Gastroesophageal sphincter (tissue), 4 donors: Measurements from ENCODE around the gene LIAS. TPM values are rescaled to one million over a fixed set of nuclear protein-coding genes. Genes with fewer than 3 reads are reported as not detected.
A peak's percentile ranks its signal among the peaks of the same experiment; 100 is the strongest.

Source experiments
- ATAC-seq: fragments of 150-250 bp; one replicate; pipeline ENCODE4 v1.9.1; 2016; ENCODE audit warnings: mild to moderate bottlenecking, moderate library complexity
- H3K27ac ChIP-seq, 4 donors: fragments of 200-600 bp; sonication (generic) in 3 of 4; 1 replicate in 3 of 4; 2 replicates in 1 of 4; pipeline ENCODE4 v1.5.1; 2016 to 2019
- H3K27me3 ChIP-seq: fragments of 200-600 bp; sonication (generic); one replicate; pipeline ENCODE4 v1.5.1; 2019
- H3K36me3 ChIP-seq, 2 donors: fragments of 200-600 bp; sonication (generic); one replicate each; pipeline ENCODE4 v1.5.1; 2019; ENCODE audit warnings: control low read depth in 1 of 2
- H3K4me1 ChIP-seq, 3 donors: fragments of 200-600 bp; sonication (generic); 1 replicate in 2 of 3; 2 replicates in 1 of 3; pipeline ENCODE4 v1.5.1; 2016 to 2019; ENCODE audit warnings: control low read depth in 2 of 3
- H3K4me3 ChIP-seq, 2 donors: fragments of 200-600 bp; sonication (generic); one replicate each; pipeline ENCODE4 v1.5.1; 2019; ENCODE audit warnings: mild to moderate bottlenecking in 1 of 2, moderate library complexity in 1 of 2
- H3K9me3 ChIP-seq, 3 donors: fragments of 200-600 bp; sonication (generic); one replicate each; pipeline ENCODE4 v1.5.1; 2017 to 2019; ENCODE audit warnings: control low read depth in 2 of 3
- EP300 ChIP-seq: sonication (generic); formaldehyde crosslinking; IDR thresholded peaks from one replicate; pipeline ENCODE4 v1.6.1; 2017; ENCODE audit warnings: antibody characterized with exemption, mild to moderate bottlenecking
- POLR2A ChIP-seq, 2 donors: fragments of 450-650 bp; IDR thresholded peaks; one replicate each; pipeline ENCODE4 v1.6.1; 2017; ENCODE audit warnings: antibody characterized with exemption in 2 of 2, mild to moderate bottlenecking in 2 of 2, moderate library complexity in 1 of 2
- POLR2AphosphoS5 ChIP-seq: sonication (generic); formaldehyde crosslinking; IDR thresholded peaks from one replicate; pipeline ENCODE4 v1.6.1; 2017; ENCODE audit warnings: antibody characterized with exemption
- WGBS, 2 donors: methylation state at CpG; one replicate each; pipeline ENCODE4 v1.1.5; 2018; ENCODE audit warnings: low coverage in 1 of 2; 5-methylcytosine and 5-hydroxymethylcytosine counted together
- total RNA-seq, 4 donors: library from RNA; depleted of rRNA; stranded (reverse); fragments of >200 nt; gene quantifications; one replicate each; pipeline ENCODE4 v1.1.0, GENCODE V29; 2016
- TF ChIP-seq, protein P1 (sequence below), 4 experiments: fragments of 200-600 bp in 2 of 4; fragments of 450-650 bp in 2 of 4; sonication (generic) in 1 of 4; IDR thresholded peaks; one replicate each; pipeline ENCODE4 v1.5.1; 2017 to 2019; ENCODE audit warnings: antibody characterized with exemption in 4 of 4, mild to moderate bottlenecking in 2 of 4, moderate library complexity in 2 of 4

The LIAS gene
- total RNA-seq, 4 donors from 2014 or later: 7.8 to 16.8 (median 9.9) TPM

GRCh38 chr4:39467464-39467863, 8.6 kb downstream of the LIAS start:
- Histone ChIP-seq H3K27me3 (no peaks in the 10 kb centered on the region), H3K4me1 (peaks cover 0 to 4% (median 2%) of the 10 kb centered on the region in 3 donors), H3K4me3 (no peak overlapping the region), H3K9me3 (no peaks in the 10 kb centered on the region), H3K27ac (no peak overlapping the region), H3K36me3 (peaks cover 0 to 64% of the 10 kb centered on the region in 2 donors)
- 79 to 91% methylated on average over 4 of the region's 4 CpGs for WGBS, 2 donors
- ATAC-seq: no peak
- TF ChIP-seq, protein P1, sequence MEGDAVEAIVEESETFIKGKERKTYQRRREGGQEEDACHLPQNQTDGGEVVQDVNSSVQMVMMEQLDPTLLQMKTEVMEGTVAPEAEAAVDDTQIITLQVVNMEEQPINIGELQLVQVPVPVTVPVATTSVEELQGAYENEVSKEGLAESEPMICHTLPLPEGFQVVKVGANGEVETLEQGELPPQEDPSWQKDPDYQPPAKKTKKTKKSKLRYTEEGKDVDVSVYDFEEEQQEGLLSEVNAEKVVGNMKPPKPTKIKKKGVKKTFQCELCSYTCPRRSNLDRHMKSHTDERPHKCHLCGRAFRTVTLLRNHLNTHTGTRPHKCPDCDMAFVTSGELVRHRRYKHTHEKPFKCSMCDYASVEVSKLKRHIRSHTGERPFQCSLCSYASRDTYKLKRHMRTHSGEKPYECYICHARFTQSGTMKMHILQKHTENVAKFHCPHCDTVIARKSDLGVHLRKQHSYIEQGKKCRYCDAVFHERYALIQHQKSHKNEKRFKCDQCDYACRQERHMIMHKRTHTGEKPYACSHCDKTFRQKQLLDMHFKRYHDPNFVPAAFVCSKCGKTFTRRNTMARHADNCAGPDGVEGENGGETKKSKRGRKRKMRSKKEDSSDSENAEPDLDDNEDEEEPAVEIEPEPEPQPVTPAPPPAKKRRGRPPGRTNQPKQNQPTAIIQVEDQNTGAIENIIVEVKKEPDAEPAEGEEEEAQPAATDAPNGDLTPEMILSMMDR (IDR thresholded peaks at IDR 0.05): no peak
- no peak for TF ChIP-seq POLR2AphosphoS5
- TF ChIP-seq EP300: no peak
- TF ChIP-seq POLR2A (IDR thresholded peaks at IDR 0.05): no peak

GRCh38 chr4:39469429-39470077, 10.7 kb downstream of the LIAS start:
- no peaks in the 10 kb centered on the region for H3K27me3 ChIP-seq
- no peak overlapping the region for H3K4me3 ChIP-seq
- 56 to 58% methylated on average over 4 of the region's 4 CpGs for WGBS, 2 donors
- H3K9me3 ChIP-seq: no peaks in the 10 kb centered on the region
- peak; percentile 80 for ATAC-seq
- TF ChIP-seq EP300 (no peak), POLR2AphosphoS5 (peak; percentile 26), POLR2A (IDR thresholded peaks at IDR 0.05) (no peak)
- TF ChIP-seq, protein P1 (IDR thresholded peaks at IDR 0.05): peak; percentile 76 to 90 (median 81)
- peaks cover 0 to 63% of the 10 kb centered on the region in 2 donors for H3K36me3 ChIP-seq
- peaks cover 0 to 4% (median 2%) of the 10 kb centered on the region in 3 donors for H3K4me1 ChIP-seq
- H3K27ac ChIP-seq: peak overlapping the region; percentile 45 to 59 (median 51)

DNA sequence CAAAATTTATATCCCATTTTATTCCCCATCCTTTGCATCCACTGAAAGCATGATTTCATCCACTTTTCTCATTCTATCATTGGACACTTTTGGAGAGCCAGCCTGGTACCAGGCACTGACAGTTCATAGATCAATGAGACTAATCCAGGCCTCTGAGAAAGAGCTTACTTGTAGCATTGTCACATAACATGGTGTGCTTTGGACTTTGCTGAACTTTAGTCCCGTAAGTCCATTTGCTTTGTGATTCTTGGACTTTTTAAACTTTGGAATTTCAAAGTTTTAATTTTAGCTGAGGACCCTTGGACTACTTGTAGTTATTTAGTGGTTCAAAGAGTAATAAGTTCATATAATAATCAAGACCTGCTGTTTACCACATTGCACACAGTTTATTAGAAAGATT, 11.5 kb downstream of the LIAS start:
- peaks cover 0 to 4% (median 2%) of the 10 kb centered on the region in 3 donors for H3K4me1 ChIP-seq
- ATAC-seq: no peak
- peaks cover 0 to 60% of the 10 kb centered on the region in 2 donors for H3K36me3 ChIP-seq
- TF ChIP-seq EP300 (no peak), POLR2A (IDR thresholded peaks at IDR 0.05) (no peak)
- TF ChIP-seq, protein P1 (IDR thresholded peaks at IDR 0.05): no peak
- 73 to 100% methylated on average over 1 of the region's 1 CpG for WGBS, 2 donors
- H3K27ac ChIP-seq: no peak overlapping the region
- no peaks in the 10 kb centered on the region for H3K27me3 ChIP-seq
- no peaks in the 10 kb centered on the region for H3K9me3 ChIP-seq
- H3K4me3 ChIP-seq: no peak overlapping the region

DNA sequence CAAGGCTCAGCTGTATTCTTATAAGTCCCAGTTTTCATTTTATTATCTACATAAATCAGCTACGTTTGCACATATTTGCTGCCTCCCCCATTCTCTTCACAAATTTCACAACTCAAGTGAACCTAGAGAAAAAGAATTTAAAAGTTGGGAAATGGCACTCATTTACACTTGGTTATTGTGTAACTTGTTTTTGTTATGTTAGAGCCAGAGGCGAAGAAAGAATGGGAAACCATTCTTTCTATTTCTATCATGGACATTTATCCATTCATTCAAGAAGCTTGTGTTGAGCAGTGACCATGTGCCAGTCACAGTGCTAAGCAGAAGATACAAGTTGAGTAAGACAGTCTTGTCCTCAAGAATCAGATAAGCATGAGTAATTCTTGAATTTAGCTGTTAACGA, 13.5 kb downstream of the LIAS start:
- H3K4me3 ChIP-seq: no peak overlapping the region
- H3K27me3 ChIP-seq: no peaks in the 10 kb centered on the region
- no peaks in the 10 kb centered on the region for H3K9me3 ChIP-seq
- H3K27ac ChIP-seq: no peak overlapping the region
- H3K36me3 ChIP-seq: peaks cover 0 to 62% of the 10 kb centered on the region in 2 donors
- no peak for ATAC-seq
- 82 to 90% methylated on average over 3 of the region's 3 CpGs for WGBS, 2 donors
- TF ChIP-seq POLR2AphosphoS5 (no peak), POLR2A (IDR thresholded peaks at IDR 0.05) (no peak), EP300 (no peak)
- TF ChIP-seq, protein P1 (IDR thresholded peaks at IDR 0.05): no peak
- H3K4me1 ChIP-seq: peaks cover 0 to 4% (median 2%) of the 10 kb centered on the region in 3 donors
